Loucy (cell line): ENCODE measurements around the gene TANGO6.

Source experiments
- CTCF ChIP-seq: fragments of 200-600 bp; sonication (generic); conservative IDR thresholded peaks from 2 replicates; pipeline ENCODE4 v1.5.1; 2014; ENCODE audit warnings: mild to moderate bottlenecking, antibody characterized with exemption, low read length
- EZH2phosphoT487 ChIP-seq: fragments of 200-600 bp; IDR thresholded peaks from 2 replicates; pipeline ENCODE4 v1.6.1; 2018; ENCODE audit warnings: antibody characterized with exemption, mild to moderate bottlenecking, moderate library complexity, borderline replicate concordance

DNA sequence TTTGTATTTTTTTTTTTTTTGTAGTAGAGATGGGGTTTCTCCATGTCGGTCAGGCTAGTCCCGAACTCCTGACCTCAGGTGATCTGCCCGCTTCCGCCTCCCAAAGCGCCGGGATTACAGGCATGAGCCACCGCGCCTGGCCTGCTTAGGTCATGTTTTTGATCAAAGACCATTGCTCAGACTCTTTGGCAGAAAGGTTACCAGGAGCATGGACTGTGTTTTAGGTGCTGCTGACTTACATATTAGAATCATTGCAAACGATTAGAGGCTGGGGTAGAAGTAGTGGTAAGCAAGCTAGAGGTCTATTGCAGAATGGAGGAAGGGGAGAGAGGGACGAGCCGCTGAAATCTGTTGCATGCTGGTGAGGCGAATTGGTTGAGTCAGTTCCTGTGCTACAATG is 79.8 kb downstream of the TANGO6 start:
- no peak for TF ChIP-seq CTCF
- no peak for TF ChIP-seq EZH2phosphoT487
